ENCODE data around the gene DNAJC28.
A peak's percentile ranks its signal among the peaks of the same experiment; 100 is the strongest.

DNAJC28 gene

DNA sequence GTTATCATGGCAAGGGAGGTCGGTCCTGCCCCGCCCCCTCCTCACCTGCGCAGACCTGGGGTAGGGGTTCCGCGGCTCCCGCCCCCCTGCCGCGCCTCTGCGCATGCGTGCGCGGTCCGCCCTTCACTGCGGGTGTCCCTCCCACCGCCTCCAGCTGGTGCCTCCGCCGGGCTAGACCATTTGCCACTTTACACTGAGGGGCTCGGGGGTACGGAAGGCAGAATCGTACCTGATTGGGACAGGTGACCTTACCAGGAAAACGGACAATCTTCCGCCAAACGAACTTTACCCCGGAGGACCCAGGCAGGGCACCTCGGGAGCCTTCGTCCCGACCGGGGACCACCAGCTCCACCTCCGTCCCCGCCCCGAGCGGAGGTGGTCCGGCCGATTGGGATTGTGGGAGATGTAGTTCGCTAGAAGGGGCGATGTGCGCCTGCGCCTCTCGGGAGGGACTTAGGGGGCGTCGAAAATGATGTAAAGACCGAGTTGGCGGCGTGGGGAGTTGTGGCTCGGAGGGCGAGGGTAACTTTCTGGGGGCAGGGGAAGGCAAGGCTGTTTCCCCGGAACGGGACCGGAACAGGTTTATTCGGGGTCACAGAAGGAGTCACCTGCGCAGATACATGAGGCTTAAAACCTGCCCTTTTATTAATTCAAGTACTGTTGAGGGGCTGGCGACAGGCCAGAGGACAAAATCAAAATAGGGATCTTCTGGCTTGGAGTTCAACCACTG lies at the start of gene DNAJC28 (continued):
- TF ChIP-seq, protein P1, sequence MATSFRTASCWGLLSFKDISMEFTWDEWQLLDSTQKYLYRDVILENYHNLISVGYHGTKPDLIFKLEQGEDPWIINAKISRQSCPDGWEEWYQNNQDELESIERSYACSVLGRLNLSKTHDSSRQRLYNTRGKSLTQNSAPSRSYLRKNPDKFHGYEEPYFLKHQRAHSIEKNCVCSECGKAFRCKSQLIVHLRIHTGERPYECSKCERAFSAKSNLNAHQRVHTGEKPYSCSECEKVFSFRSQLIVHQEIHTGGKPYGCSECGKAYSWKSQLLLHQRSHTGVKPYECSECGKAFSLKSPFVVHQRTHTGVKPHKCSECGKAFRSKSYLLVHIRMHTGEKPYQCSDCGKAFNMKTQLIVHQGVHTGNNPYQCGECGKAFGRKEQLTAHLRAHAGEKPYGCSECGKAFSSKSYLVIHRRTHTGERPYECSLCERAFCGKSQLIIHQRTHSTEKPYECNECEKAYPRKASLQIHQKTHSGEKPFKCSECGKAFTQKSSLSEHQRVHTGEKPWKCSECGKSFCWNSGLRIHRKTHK (tag by site-specific recombination; IDR thresholded peaks at IDR 0.05), result no peak
- peak; percentile 95 for TF ChIP-seq ZXDB (tag by site-specific recombination; IDR thresholded peaks at IDR 0.05)
- TF ChIP-seq ZNF341 (tag by site-specific recombination; IDR thresholded peaks at IDR 0.05; ENCODE audit: low read depth), result peak; percentile 98
- peak; percentile 15 for TF ChIP-seq ZSCAN23 (tag by site-specific recombination; IDR thresholded peaks at IDR 0.05)
- no peak for TF ChIP-seq BCL11A (tag by site-specific recombination; IDR thresholded peaks at IDR 0.05; ENCODE audit: low read depth)
- no peak for TF ChIP-seq ZNF37A (tag by site-specific recombination; IDR thresholded peaks at IDR 0.05)
- TF ChIP-seq SP7 (tag by site-specific recombination; IDR thresholded peaks at IDR 0.05), result peak; percentile 94
- TF ChIP-seq HOXD13 (CRISPR knock-in tag; IDR thresholded peaks at IDR 0.05; ENCODE audit: borderline replicate concordance), result no peak
- TF ChIP-seq, protein P2, sequence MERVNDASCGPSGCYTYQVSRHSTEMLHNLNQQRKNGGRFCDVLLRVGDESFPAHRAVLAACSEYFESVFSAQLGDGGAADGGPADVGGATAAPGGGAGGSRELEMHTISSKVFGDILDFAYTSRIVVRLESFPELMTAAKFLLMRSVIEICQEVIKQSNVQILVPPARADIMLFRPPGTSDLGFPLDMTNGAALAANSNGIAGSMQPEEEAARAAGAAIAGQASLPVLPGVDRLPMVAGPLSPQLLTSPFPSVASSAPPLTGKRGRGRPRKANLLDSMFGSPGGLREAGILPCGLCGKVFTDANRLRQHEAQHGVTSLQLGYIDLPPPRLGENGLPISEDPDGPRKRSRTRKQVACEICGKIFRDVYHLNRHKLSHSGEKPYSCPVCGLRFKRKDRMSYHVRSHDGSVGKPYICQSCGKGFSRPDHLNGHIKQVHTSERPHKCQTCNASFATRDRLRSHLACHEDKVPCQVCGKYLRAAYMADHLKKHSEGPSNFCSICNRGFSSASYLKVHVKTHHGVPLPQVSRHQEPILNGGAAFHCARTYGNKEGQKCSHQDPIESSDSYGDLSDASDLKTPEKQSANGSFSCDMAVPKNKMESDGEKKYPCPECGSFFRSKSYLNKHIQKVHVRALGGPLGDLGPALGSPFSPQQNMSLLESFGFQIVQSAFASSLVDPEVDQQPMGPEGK (tag by site-specific recombination; IDR thresholded peaks at IDR 0.05), result peak; percentile 97
- TF ChIP-seq, protein P3, sequence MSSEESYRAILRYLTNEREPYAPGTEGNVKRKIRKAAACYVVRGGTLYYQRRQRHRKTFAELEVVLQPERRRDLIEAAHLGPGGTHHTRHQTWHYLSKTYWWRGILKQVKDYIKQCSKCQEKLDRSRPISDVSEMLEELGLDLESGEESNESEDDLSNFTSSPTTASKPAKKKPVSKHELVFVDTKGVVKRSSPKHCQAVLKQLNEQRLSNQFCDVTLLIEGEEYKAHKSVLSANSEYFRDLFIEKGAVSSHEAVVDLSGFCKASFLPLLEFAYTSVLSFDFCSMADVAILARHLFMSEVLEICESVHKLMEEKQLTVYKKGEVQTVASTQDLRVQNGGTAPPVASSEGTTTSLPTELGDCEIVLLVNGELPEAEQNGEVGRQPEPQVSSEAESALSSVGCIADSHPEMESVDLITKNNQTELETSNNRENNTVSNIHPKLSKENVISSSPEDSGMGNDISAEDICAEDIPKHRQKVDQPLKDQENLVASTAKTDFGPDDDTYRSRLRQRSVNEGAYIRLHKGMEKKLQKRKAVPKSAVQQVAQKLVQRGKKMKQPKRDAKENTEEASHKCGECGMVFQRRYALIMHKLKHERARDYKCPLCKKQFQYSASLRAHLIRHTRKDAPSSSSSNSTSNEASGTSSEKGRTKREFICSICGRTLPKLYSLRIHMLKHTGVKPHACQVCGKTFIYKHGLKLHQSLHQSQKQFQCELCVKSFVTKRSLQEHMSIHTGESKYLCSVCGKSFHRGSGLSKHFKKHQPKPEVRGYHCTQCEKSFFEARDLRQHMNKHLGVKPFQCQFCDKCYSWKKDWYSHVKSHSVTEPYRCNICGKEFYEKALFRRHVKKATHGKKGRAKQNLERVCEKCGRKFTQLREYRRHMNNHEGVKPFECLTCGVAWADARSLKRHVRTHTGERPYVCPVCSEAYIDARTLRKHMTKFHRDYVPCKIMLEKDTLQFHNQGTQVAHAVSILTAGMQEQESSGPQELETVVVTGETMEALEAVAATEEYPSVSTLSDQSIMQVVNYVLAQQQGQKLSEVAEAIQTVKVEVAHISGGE (tag by site-specific recombination; conservative IDR thresholded peaks at IDR 0.05; ENCODE audit: low read depth), result peak; percentile 85
- 0 out of 2 replicates have a peak, but pooled peaks have one; percentile 32 for TF ChIP-seq PRDM1 (tag by site-specific recombination; IDR thresholded peaks at IDR 0.05)
- peak; percentile 71 for TF ChIP-seq ZBTB8A (tag by site-specific recombination; IDR thresholded peaks at IDR 0.05)
- no peak for TF ChIP-seq ZNF423 (tag by site-specific recombination; IDR thresholded peaks at IDR 0.05)
- TF ChIP-seq, protein P4, sequence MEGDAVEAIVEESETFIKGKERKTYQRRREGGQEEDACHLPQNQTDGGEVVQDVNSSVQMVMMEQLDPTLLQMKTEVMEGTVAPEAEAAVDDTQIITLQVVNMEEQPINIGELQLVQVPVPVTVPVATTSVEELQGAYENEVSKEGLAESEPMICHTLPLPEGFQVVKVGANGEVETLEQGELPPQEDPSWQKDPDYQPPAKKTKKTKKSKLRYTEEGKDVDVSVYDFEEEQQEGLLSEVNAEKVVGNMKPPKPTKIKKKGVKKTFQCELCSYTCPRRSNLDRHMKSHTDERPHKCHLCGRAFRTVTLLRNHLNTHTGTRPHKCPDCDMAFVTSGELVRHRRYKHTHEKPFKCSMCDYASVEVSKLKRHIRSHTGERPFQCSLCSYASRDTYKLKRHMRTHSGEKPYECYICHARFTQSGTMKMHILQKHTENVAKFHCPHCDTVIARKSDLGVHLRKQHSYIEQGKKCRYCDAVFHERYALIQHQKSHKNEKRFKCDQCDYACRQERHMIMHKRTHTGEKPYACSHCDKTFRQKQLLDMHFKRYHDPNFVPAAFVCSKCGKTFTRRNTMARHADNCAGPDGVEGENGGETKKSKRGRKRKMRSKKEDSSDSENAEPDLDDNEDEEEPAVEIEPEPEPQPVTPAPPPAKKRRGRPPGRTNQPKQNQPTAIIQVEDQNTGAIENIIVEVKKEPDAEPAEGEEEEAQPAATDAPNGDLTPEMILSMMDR (tag by site-specific recombination; IDR thresholded peaks at IDR 0.05), result no peak
- TF ChIP-seq ZFP69B (tag by site-specific recombination; IDR thresholded peaks at IDR 0.05), result peak; percentile 90; the same call in 1 of the 2 replicates
- TF ChIP-seq ZNF768 (tag by site-specific recombination; IDR thresholded peaks at IDR 0.05), result no peak
- TF ChIP-seq ZBTB48 (tag by site-specific recombination; IDR thresholded peaks at IDR 0.05), result peak; percentile 100
- TF ChIP-seq ZBTB20 (tag by site-specific recombination; IDR thresholded peaks at IDR 0.05), result peak; percentile 97
- 0 out of 2 replicates have a peak, but pooled peaks have one; percentile 15 for TF ChIP-seq GFI1B (tag by site-specific recombination; IDR thresholded peaks at IDR 0.05)
- TF ChIP-seq ZNF629 (tag by site-specific recombination; IDR thresholded peaks at IDR 0.05), result peak; percentile 98
- peak; percentile 100 for TF ChIP-seq ZNF335 (tag by site-specific recombination; conservative IDR thresholded peaks at IDR 0.05)
- TF ChIP-seq ZNF19 (tag by site-specific recombination; IDR thresholded peaks at IDR 0.05; ENCODE audit: low read depth), result no peak
- TF ChIP-seq, protein P5, sequence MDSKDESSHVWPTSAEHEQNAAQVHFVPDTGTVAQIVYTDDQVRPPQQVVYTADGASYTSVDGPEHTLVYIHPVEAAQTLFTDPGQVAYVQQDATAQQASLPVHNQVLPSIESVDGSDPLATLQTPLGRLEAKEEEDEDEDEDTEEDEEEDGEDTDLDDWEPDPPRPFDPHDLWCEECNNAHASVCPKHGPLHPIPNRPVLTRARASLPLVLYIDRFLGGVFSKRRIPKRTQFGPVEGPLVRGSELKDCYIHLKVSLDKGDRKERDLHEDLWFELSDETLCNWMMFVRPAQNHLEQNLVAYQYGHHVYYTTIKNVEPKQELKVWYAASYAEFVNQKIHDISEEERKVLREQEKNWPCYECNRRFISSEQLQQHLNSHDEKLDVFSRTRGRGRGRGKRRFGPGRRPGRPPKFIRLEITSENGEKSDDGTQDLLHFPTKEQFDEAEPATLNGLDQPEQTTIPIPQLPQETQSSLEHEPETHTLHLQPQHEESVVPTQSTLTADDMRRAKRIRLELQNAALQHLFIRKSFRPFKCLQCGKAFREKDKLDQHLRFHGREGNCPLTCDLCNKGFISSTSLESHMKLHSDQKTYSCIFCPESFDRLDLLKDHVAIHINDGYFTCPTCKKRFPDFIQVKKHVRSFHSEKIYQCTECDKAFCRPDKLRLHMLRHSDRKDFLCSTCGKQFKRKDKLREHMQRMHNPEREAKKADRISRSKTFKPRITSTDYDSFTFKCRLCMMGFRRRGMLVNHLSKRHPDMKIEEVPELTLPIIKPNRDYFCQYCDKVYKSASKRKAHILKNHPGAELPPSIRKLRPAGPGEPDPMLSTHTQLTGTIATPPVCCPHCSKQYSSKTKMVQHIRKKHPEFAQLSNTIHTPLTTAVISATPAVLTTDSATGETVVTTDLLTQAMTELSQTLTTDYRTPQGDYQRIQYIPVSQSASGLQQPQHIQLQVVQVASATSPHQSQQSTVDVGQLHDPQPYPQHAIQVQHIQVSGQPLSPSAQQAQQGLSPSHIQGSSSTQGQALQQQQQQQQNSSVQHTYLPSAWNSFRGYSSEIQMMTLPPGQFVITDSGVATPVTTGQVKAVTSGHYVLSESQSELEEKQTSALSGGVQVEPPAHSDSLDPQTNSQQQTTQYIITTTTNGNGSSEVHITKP (tag by site-specific recombination; IDR thresholded peaks at IDR 0.05), result peak; percentile 100
